ENCODE data around the gene SMAD4.
"Not testable (repeated sequence)": the region's sequence is repeated elsewhere in the genome, so short reads cannot be mapped to it uniquely, and the experiment has no call there.

Gene SMAD4

DNA sequence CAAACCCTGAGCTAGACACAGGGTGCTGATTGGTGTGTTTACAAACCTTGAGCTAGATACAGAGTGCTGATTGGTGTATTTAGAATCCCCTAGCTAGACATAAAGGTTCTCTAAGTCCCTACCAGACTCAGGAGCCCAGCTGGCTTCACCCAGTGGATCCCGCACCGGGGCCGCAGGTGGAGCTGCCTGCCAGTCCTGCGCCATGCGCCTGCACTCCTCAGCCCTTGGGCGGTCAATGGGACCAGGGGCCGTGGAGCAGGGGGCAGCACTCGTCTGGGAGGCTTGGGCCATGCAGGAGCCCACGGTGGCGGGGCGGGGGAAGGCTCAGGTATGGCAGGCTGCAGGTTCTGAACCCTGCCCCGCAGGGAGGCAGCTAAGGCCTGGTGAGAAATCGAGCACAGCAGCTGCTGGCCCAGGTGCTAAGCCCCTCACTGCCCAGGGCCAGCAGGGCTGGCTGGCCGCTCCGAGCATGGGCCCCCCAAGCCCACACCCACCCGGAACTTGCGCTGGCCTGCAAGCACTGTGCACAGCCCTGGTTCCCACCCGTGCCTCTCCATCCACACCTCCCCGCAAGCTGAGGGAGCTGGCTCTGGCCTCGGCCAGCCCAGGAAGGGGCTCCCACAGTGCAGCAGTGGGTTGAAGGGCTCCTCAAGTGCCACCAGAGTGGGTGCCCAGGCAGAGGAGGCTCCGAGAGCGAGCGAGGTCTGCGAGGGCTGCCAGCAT, 81.8 kb downstream of the SMAD4 start:
- H3K4me1 ChIP-seq (ENCODE audit: control insufficient read depth, insufficient read depth, low read length); H3K27me3 ChIP-seq (ENCODE audit: control insufficient read depth in 1 of 2, insufficient read depth in 2 of 2, low read length in 2 of 2); H3K4me3 ChIP-seq (ENCODE audit: low read length in 2 of 2); H3K36me3 ChIP-seq (ENCODE audit: control insufficient read depth in 2 of 2, insufficient read depth in 2 of 2, low read length in 2 of 2); H3K9ac ChIP-seq (ENCODE audit: low read length in 2 of 2); H3K27ac ChIP-seq (ENCODE audit: low read length); H3K9me3 ChIP-seq (ENCODE audit: control insufficient read depth in 2 of 2, low read length in 2 of 2): not testable (repeated sequence)

DNA sequence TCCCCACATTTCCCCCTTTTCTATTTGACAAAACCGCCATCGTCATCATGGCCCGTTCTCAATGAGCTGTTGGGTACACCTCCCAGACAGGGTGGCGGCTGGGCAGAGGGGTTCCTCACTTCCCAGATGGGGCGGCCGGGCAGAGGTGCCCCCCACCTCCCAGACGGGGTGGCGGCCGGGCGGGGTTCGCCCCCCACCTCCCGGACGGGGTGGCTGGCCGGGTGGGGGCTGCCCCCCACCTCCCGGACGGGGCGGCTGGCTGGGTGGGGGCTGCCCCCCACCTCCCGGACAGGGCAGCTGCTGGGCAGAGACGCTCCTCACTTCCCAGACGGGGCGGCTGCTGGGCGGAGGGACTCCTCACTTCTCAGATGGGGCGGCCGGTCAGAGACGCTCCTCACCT, 87.0 kb downstream of the SMAD4 start:
- H3K27ac ChIP-seq (ENCODE audit: low read length); H3K27me3 ChIP-seq (ENCODE audit: control insufficient read depth in 1 of 2, insufficient read depth in 2 of 2, low read length in 2 of 2); H3K4me1 ChIP-seq (ENCODE audit: control insufficient read depth, insufficient read depth, low read length); H3K4me3 ChIP-seq (ENCODE audit: low read length in 2 of 2); H3K9ac ChIP-seq (ENCODE audit: low read length in 2 of 2); H3K9me3 ChIP-seq (ENCODE audit: control insufficient read depth in 2 of 2, low read length in 2 of 2); H3K36me3 ChIP-seq (ENCODE audit: control insufficient read depth in 2 of 2, insufficient read depth in 2 of 2, low read length in 2 of 2): not testable (repeated sequence)

DNA sequence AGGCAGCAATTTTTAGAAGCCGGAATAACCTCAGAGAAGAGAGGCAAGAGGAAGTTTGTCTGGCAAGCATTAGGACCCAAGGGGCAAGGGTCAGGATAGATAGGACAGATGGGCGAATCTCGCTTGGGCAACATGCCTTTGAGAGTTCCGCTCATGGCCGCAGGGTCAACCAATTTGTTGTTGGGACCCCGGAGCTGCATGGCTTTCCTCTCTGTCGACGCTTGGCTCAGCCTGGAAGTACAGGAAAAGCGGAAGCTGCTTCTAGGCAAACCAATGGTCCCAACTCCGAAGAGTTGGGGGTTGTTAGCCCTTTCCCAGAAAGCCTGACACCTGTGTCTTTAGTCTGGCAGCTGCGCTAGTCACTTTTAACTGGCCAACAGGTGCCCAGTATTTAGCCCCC, 89.5 kb downstream of the SMAD4 start:
- not testable (repeated sequence) for H3K4me3 ChIP-seq (ENCODE audit: low read length in 2 of 2); H3K4me1 ChIP-seq (ENCODE audit: control insufficient read depth, insufficient read depth, low read length); H3K36me3 ChIP-seq (ENCODE audit: control insufficient read depth in 2 of 2, insufficient read depth in 2 of 2, low read length in 2 of 2); H3K27ac ChIP-seq (ENCODE audit: low read length); H3K9ac ChIP-seq (ENCODE audit: low read length in 2 of 2); H3K9me3 ChIP-seq (ENCODE audit: control insufficient read depth in 2 of 2, low read length in 2 of 2); H3K27me3 ChIP-seq (ENCODE audit: control insufficient read depth in 1 of 2, insufficient read depth in 2 of 2, low read length in 2 of 2)

DNA sequence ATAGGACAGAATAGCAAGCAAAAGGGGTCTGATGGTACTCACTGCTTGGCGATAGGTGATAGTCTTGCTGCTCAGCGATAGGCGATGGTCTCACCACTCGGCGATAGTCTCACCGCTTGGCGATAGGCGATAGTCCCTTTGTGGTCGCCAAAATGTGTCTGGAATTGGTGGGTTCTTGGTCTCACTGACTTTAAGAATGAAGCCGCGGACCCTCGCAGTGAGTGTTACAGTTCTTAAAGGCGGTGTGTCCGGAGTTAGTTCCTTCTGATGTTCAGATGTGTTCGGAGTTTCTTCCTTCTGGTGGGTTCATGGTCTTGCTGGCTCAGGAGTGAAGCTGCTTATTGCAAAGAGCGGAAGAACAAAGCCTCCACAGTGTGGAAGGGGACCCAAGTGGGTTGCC, 90.0 kb downstream of the SMAD4 start:
- not testable (repeated sequence) for H3K4me1 ChIP-seq (ENCODE audit: control insufficient read depth, insufficient read depth, low read length); H3K9me3 ChIP-seq (ENCODE audit: control insufficient read depth in 2 of 2, low read length in 2 of 2); H3K27me3 ChIP-seq (ENCODE audit: control insufficient read depth in 1 of 2, insufficient read depth in 2 of 2, low read length in 2 of 2); H3K9ac ChIP-seq (ENCODE audit: low read length in 2 of 2); H3K36me3 ChIP-seq (ENCODE audit: control insufficient read depth in 2 of 2, insufficient read depth in 2 of 2, low read length in 2 of 2); H3K27ac ChIP-seq (ENCODE audit: low read length); H3K4me3 ChIP-seq (ENCODE audit: low read length in 2 of 2)

DNA sequence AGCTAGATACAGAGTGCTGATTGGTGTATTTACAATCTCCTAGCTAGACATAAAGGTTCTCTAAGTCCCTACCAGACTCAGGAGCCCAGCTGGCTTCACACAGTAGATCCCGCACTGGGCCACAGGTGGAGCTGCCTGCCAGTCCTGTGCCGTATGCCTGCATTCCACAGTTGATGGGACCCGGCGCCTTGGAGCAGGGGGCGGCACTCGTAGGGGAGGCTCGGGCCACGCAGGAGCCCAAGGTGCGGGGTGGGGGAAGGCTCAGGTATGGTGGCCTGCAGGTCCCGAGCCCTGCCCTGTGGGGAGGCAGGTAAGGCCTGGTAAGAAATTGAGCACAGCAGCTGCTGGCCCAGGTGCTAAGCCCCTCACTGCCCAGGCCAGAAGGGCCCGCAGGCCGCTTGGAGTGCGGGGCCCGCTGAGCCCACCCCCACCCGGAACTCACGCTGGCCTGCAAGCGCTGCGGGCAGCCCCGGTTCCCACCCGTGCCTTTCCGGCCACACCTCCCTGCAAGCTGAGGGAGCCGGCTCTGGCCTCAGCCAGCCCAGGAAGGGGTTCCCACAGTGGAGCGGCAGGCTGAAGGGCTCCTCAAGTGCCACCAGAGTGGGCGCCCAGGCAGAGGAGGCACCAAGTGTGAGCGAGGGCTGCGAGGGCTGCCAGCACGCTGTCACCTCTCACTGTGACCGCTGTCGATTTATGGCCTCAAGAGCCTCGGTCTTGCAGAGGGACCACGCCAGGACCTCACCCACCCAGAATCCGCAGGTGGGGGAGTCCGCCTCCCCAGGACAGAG, 91.0 kb downstream of the SMAD4 start:
- no peaks in the 10 kb centered on the region for H3K36me3 ChIP-seq (ENCODE audit: control insufficient read depth in 2 of 2, insufficient read depth in 2 of 2, low read length in 2 of 2)
- H3K4me1 ChIP-seq (ENCODE audit: control insufficient read depth, insufficient read depth, low read length) = no peaks in the 10 kb centered on the region
- H3K9me3 ChIP-seq (ENCODE audit: control insufficient read depth in 2 of 2, low read length in 2 of 2) = no peaks in the 10 kb centered on the region
- no peaks in the 10 kb centered on the region for H3K27me3 ChIP-seq (ENCODE audit: control insufficient read depth in 1 of 2, insufficient read depth in 2 of 2, low read length in 2 of 2)
- H3K9ac ChIP-seq (ENCODE audit: low read length in 2 of 2) = no peak overlapping the region
- H3K27ac ChIP-seq (ENCODE audit: low read length) = no peak overlapping the region
- no peak overlapping the region for H3K4me3 ChIP-seq (ENCODE audit: low read length in 2 of 2)

DNA sequence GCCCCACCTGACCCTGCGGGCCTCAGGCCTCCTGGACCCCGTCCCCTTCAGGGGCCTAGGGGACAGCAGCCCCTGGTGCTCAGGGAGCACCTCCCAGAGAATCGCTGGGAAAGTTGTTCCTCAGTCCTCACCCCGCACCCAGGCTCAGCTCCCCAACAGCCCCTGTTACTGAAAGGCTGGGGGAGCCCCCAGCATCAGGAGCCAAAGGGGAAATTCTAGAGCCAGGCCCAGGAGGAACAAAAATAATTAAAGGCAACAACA, 91.5 kb downstream of the SMAD4 start:
- Histone ChIP-seq H3K27me3 (ENCODE audit: control insufficient read depth in 1 of 2, insufficient read depth in 2 of 2, low read length in 2 of 2) (no peaks in the 10 kb centered on the region), H3K4me1 (ENCODE audit: control insufficient read depth, insufficient read depth, low read length) (no peaks in the 10 kb centered on the region), H3K9me3 (ENCODE audit: control insufficient read depth in 2 of 2, low read length in 2 of 2) (no peaks in the 10 kb centered on the region), H3K4me3 (ENCODE audit: low read length in 2 of 2) (no peak overlapping the region), H3K36me3 (ENCODE audit: control insufficient read depth in 2 of 2, insufficient read depth in 2 of 2, low read length in 2 of 2) (no peaks in the 10 kb centered on the region), H3K27ac (ENCODE audit: low read length) (no peak overlapping the region), H3K9ac (ENCODE audit: low read length in 2 of 2) (no peak overlapping the region)

DNA sequence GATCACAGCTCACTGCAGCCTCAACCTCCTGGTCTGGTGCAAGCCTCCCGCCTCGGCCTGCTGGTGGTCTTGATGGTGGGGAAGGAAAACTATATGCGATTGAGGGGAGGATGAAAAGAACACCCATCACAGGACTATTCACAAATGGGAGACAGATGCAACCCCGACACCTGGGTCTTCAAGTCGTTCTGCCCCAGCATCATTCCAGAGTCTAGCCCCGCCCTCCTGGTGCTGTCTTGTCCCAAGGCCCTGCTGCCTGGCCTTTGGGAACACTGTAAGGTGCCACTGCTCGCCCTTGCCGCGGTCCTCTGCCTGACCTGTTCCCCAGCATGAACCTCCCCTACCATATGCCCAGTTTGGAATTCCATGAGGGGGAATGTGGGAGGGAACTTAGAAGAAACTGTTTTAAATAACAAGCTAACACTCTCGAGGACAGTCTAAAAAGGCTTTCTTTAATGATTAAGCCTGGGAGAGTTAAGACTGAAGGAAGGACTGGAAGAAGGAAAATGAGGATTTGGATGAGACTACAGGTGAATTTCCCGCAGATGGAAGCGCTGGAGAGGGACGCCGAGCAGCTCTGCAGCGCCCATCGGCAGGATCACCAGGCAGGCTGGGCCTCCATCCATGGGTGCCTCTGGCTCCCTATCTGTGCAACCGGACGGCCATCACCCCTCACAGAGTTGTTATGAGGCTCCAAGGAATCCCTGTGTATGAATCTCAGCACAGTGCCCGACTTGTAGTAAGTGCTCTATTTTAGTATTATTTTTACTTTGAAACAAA, 92.4 kb downstream of the SMAD4 start:
- Histone ChIP-seq H3K27me3 (ENCODE audit: control insufficient read depth in 1 of 2, insufficient read depth in 2 of 2, low read length in 2 of 2) (no peaks in the 10 kb centered on the region), H3K27ac (ENCODE audit: low read length) (no peak overlapping the region), H3K4me3 (ENCODE audit: low read length in 2 of 2) (no peak overlapping the region), H3K4me1 (ENCODE audit: control insufficient read depth, insufficient read depth, low read length) (no peaks in the 10 kb centered on the region), H3K36me3 (ENCODE audit: control insufficient read depth in 2 of 2, insufficient read depth in 2 of 2, low read length in 2 of 2) (no peaks in the 10 kb centered on the region), H3K9ac (ENCODE audit: low read length in 2 of 2) (no peak overlapping the region), H3K9me3 (ENCODE audit: control insufficient read depth in 2 of 2, low read length in 2 of 2) (no peaks in the 10 kb centered on the region)

DNA sequence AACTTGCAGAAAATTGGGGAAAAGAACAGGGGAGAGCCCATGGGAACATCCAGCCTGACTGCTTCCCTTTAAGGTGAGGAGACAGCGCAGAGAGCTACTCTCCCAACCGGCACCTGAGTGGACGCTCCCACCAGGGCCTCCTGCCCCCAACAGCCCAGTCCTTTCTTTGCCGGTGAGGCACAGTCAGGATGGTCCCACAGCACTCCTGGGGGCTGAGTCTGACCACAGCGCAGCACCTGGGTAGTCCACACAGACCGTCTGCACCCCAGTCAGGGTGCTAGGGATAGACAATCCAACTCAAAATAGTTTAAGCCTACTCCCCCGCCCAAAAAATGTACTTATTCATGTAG, 93.0 kb downstream of the SMAD4 start:
- Histone ChIP-seq H3K36me3 (ENCODE audit: control insufficient read depth in 2 of 2, insufficient read depth in 2 of 2, low read length in 2 of 2) (no peaks in the 10 kb centered on the region), H3K4me3 (ENCODE audit: low read length in 2 of 2) (no peak overlapping the region), H3K9me3 (ENCODE audit: control insufficient read depth in 2 of 2, low read length in 2 of 2) (no peaks in the 10 kb centered on the region), H3K4me1 (ENCODE audit: control insufficient read depth, insufficient read depth, low read length) (no peaks in the 10 kb centered on the region), H3K27ac (ENCODE audit: low read length) (no peak overlapping the region), H3K27me3 (ENCODE audit: control insufficient read depth in 1 of 2, insufficient read depth in 2 of 2, low read length in 2 of 2) (no peaks in the 10 kb centered on the region), H3K9ac (ENCODE audit: low read length in 2 of 2) (no peak overlapping the region)

DNA sequence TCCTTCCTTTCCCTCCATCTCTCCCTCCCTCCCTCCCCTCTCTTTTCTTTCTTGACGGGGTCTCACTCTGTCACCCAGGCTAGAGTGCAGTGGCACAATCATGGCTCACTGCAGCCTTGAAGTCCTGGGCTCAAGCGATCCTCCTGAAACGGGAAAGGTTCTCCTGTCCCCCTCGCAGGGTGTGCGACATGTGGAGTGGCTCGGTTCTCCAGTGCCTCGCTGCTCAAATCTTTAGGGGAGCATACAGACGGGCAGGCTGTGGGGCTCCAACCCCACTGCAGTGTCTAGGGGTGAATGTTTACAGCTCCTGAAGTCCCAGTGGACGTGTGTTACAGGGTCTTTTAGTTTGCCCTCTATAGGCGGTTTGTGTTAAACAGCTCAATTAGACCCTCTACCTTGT, 93.5 kb downstream of the SMAD4 start:
- Histone ChIP-seq H3K27ac (ENCODE audit: low read length) (no peak overlapping the region), H3K4me1 (ENCODE audit: control insufficient read depth, insufficient read depth, low read length) (no peaks in the 10 kb centered on the region), H3K9ac (ENCODE audit: low read length in 2 of 2) (no peak overlapping the region), H3K36me3 (ENCODE audit: control insufficient read depth in 2 of 2, insufficient read depth in 2 of 2, low read length in 2 of 2) (no peaks in the 10 kb centered on the region), H3K4me3 (ENCODE audit: low read length in 2 of 2) (no peak overlapping the region), H3K27me3 (ENCODE audit: control insufficient read depth in 1 of 2, insufficient read depth in 2 of 2, low read length in 2 of 2) (no peaks in the 10 kb centered on the region), H3K9me3 (ENCODE audit: control insufficient read depth in 2 of 2, low read length in 2 of 2) (no peaks in the 10 kb centered on the region)

DNA sequence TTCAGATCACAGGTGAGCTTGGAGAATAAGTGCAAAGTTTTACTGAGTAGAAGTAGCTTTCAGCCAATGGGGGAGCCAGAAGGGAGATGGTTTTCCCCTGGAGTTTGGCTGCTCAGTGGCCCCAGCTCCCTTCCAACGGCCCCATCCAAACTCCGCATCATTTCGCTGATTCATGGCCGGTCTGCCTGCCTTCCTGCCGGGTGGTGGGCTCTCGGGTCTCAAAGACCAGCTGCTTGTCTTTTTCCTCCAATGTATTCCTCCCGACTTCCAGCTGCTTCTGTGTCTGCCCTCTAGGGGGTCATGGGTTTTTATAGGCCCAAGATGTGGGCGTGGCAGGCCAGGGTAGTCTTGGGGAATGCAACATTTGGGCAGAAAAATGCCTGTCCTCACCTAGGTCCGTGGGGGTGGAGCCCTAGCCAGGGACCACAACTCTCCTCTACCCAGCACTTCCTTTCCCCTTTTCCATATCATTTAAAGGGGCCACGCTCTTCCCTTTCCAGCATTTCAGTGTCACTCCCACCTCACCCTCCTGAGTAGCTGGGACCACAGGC, 94.0 kb downstream of the SMAD4 start:
- Histone ChIP-seq H3K27me3 (ENCODE audit: control insufficient read depth in 1 of 2, insufficient read depth in 2 of 2, low read length in 2 of 2) (no peaks in the 10 kb centered on the region), H3K9ac (ENCODE audit: low read length in 2 of 2) (no peak overlapping the region), H3K36me3 (ENCODE audit: control insufficient read depth in 2 of 2, insufficient read depth in 2 of 2, low read length in 2 of 2) (no peaks in the 10 kb centered on the region), H3K4me1 (ENCODE audit: control insufficient read depth, insufficient read depth, low read length) (no peaks in the 10 kb centered on the region), H3K27ac (ENCODE audit: low read length) (no peak overlapping the region), H3K9me3 (ENCODE audit: control insufficient read depth in 2 of 2, low read length in 2 of 2) (no peaks in the 10 kb centered on the region), H3K4me3 (ENCODE audit: low read length in 2 of 2) (no peak overlapping the region)

DNA sequence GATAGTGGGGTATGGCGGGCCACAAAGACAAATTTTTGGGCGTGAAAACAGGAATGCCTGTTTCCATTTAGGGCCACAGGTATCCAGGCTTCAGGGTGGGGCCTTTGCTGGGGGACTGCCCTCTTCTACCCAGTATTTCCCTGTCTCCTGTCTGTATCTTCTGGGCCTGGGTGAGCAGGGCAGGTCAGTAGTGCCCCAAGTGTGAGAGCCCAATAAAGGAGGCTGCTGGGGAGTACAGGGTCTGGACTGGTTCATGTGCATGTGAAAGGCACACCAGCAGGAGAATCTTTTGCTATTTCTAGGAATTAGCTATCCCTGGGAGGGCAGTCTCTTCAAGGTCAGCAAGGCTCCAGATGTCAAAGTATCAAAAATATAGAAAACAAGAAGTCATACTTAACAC, 96.0 kb downstream of the SMAD4 start:
- H3K36me3 ChIP-seq (ENCODE audit: control insufficient read depth in 2 of 2, insufficient read depth in 2 of 2, low read length in 2 of 2) = no peaks in the 10 kb centered on the region
- no peaks in the 10 kb centered on the region for H3K9me3 ChIP-seq (ENCODE audit: control insufficient read depth in 2 of 2, low read length in 2 of 2)
- no peak overlapping the region for H3K4me3 ChIP-seq (ENCODE audit: low read length in 2 of 2)
- no peak overlapping the region for H3K27ac ChIP-seq (ENCODE audit: low read length)
- H3K4me1 ChIP-seq (ENCODE audit: control insufficient read depth, insufficient read depth, low read length) = no peaks in the 10 kb centered on the region
- no peak overlapping the region for H3K9ac ChIP-seq (ENCODE audit: low read length in 2 of 2)
- H3K27me3 ChIP-seq (ENCODE audit: control insufficient read depth in 1 of 2, insufficient read depth in 2 of 2, low read length in 2 of 2) = no peaks in the 10 kb centered on the region
